ENCODE results near the gene RBM10. TPM values are rescaled to one million over a fixed set of nuclear protein-coding genes. Genes with fewer than 3 reads are reported as not detected.

Gene RBM10
- total RNA-seq, 4 donors from 2014 or later, result 27.9 to 33.1 (median 30.2) TPM

DNA sequence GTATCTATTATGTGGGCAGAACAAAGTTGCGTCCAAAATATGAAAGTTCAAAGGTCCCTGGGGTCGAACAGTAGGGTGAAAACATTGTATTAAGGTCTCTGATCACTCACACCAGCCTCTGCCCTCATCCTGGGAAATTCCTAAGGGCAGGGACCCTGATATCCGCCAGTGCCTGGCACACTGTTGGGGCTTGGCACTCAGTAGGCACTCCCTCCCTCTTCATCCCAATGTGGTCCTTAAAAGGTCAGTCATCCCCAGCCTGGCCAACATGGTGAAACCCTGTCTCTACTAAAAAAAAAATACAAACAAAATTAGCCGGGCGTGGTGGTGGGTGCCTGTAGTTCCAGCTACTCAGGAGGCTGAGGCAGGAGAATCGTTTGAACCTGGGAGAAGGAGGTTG is 6.8 kb upstream of the RBM10 start:
- no peak for DNase-seq (ENCODE audit: low spot score in 2 of 2)
- H3K4me1 ChIP-seq, result no peaks in the 10 kb centered on the region
- 87% methylated on average over 6 of the region's 6 CpGs for WGBS
- no peaks in the 10 kb centered on the region for H3K9me3 ChIP-seq
- no peaks in the 10 kb centered on the region for H3K36me3 ChIP-seq
- H3K27ac ChIP-seq, result no peak overlapping the region
- TF ChIP-seq, protein P1, sequence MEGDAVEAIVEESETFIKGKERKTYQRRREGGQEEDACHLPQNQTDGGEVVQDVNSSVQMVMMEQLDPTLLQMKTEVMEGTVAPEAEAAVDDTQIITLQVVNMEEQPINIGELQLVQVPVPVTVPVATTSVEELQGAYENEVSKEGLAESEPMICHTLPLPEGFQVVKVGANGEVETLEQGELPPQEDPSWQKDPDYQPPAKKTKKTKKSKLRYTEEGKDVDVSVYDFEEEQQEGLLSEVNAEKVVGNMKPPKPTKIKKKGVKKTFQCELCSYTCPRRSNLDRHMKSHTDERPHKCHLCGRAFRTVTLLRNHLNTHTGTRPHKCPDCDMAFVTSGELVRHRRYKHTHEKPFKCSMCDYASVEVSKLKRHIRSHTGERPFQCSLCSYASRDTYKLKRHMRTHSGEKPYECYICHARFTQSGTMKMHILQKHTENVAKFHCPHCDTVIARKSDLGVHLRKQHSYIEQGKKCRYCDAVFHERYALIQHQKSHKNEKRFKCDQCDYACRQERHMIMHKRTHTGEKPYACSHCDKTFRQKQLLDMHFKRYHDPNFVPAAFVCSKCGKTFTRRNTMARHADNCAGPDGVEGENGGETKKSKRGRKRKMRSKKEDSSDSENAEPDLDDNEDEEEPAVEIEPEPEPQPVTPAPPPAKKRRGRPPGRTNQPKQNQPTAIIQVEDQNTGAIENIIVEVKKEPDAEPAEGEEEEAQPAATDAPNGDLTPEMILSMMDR (IDR thresholded peaks at IDR 0.05), result no peak
- H3K27me3 ChIP-seq, result no peaks in the 10 kb centered on the region
- no peak overlapping the region for H3K4me3 ChIP-seq

DNA sequence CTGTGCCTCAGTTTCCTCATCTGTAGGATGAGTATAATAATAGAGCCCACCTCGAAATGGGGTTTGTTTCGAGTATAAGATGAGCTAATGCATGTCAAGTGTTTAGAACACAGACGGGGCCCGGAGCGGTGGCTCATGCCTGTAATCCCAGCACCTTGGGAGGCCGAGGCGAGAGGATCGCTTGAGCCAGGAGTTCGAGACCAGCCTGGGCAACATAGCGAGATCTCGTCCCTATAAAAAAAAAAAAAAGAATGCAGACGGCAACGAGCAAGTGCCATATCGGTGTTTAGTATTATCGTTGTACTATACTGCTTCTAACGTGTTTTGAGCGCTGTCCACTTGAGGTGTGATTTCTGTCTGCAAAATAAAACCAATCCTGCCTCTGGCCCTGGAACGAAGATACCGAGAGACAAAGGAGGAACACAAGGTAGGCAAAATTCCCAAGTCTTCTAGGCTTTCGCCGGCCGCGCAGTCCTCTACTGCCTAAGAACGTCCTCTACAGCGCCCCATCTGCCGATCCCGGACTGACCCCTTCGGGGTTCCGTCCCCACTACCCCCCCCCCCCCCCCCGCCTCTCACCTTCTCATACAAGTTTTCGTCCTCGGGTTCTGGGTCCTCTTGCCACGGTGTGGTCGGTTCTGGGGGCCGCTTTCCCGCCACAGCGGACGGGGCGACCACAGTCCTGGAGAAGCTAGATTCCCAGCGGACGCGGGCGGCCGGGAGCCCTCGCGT is 961 bp upstream of the RBM10 start:
- 56% methylated on average over 36 of the region's 46 CpGs for WGBS
- H3K27me3 ChIP-seq, result no peaks in the 10 kb centered on the region

GRCh38 chrX:47145395-47146120 is 537 bp downstream of the RBM10 start:
- H3K4me1 ChIP-seq, result peaks cover 25% of the 10 kb centered on the region
- no peaks in the 10 kb centered on the region for H3K9me3 ChIP-seq
- H3K27ac ChIP-seq, result peak overlapping the region; percentile 97
- TF ChIP-seq, protein P1 (IDR thresholded peaks at IDR 0.05), result no peak
- TF ChIP-seq POLR2A (IDR thresholded peaks at IDR 0.05) (peak in 1 of 2 donors; percentile 11), POLR2AphosphoS5 (IDR thresholded peaks at IDR 0.05) (no peak)
- H3K27me3 ChIP-seq, result no peaks in the 10 kb centered on the region
- peak overlapping the region; percentile 65 for H3K4me3 ChIP-seq
- 34% methylated on average over 38 of the region's 39 CpGs for WGBS
- no peak for DNase-seq (ENCODE audit: low spot score in 2 of 2)
- H3K36me3 ChIP-seq, result no peaks in the 10 kb centered on the region

More for the DNA sequence above, 961 bp upstream of the RBM10 start:
- Histone ChIP-seq H3K4me3 (peak overlapping the region; percentile 65), H3K4me1 (peaks cover 25% of the 10 kb centered on the region), H3K9me3 (no peaks in the 10 kb centered on the region), H3K27ac (peak overlapping the region; percentile 97), H3K36me3 (no peaks in the 10 kb centered on the region)
- no peak for DNase-seq (ENCODE audit: low spot score in 2 of 2)
- TF ChIP-seq, protein P1 (IDR thresholded peaks at IDR 0.05), result no peak
- TF ChIP-seq POLR2A (IDR thresholded peaks at IDR 0.05) (no peak), EP300 (IDR thresholded peaks at IDR 0.05) (no peak), POLR2AphosphoS5 (IDR thresholded peaks at IDR 0.05) (no peak)

- no peak for TF ChIP-seq POLR2AphosphoS5 (IDR thresholded peaks at IDR 0.05)
- no peak for TF ChIP-seq POLR2A (IDR thresholded peaks at IDR 0.05)
- H3K27me3 ChIP-seq, result no peaks in the 10 kb centered on the region
- peaks cover 25% of the 10 kb centered on the region for H3K4me1 ChIP-seq
- no peaks in the 10 kb centered on the region for H3K9me3 ChIP-seq
- H3K27ac ChIP-seq, result peak overlapping the region; percentile 97
- peak overlapping the region; percentile 65 for H3K4me3 ChIP-seq
- no peak for DNase-seq (ENCODE audit: low spot score in 2 of 2)
- 38% methylated on average over 6 of the region's 10 CpGs for WGBS
- peaks cover 3% of the 10 kb centered on the region for H3K36me3 ChIP-seq
Measured at GRCh38 chrX:47146121-47146935, 1.3 kb downstream of the RBM10 start.

GRCh38 chrX:47146936-47147859 is 2.2 kb downstream of the RBM10 start:
- Histone ChIP-seq H3K4me3 (peak overlapping the region; percentile 65), H3K4me1 (peaks cover 25% of the 10 kb centered on the region), H3K9me3 (no peaks in the 10 kb centered on the region), H3K36me3 (peaks cover 7% of the 10 kb centered on the region), H3K27me3 (no peaks in the 10 kb centered on the region), H3K27ac (no peak overlapping the region)
- TF ChIP-seq, protein P1 (IDR thresholded peaks at IDR 0.05), result no peak
- TF ChIP-seq POLR2AphosphoS5 (IDR thresholded peaks at IDR 0.05) (no peak), EP300 (IDR thresholded peaks at IDR 0.05) (no peak), POLR2A (IDR thresholded peaks at IDR 0.05) (no peak)
- WGBS, result 83% methylated on average over 11 of the region's 12 CpGs
- DNase-seq (ENCODE audit: low spot score in 2 of 2), result no peak

All from suprapubic skin (tissue), 4 donors.